NCI-H1436 treated with DMSO at 0.1 percent for 48 hours (cell line): ENCODE measurements around the gene ARMC7.
"Not testable (repeated sequence)": the region's sequence is repeated elsewhere in the genome, so short reads cannot be mapped to it uniquely, and the experiment has no call there.

Source experiments
- DNase-seq: peaks from one replicate; lab custom pipeline; 2025; lab: John Stamatoyannopoulos, UW

ARMC7 gene

GRCh38 chr17:75102385-75102821 is 7.4 kb upstream of the ARMC7 start:
- peak; percentile 19 for DNase-seq

DNA sequence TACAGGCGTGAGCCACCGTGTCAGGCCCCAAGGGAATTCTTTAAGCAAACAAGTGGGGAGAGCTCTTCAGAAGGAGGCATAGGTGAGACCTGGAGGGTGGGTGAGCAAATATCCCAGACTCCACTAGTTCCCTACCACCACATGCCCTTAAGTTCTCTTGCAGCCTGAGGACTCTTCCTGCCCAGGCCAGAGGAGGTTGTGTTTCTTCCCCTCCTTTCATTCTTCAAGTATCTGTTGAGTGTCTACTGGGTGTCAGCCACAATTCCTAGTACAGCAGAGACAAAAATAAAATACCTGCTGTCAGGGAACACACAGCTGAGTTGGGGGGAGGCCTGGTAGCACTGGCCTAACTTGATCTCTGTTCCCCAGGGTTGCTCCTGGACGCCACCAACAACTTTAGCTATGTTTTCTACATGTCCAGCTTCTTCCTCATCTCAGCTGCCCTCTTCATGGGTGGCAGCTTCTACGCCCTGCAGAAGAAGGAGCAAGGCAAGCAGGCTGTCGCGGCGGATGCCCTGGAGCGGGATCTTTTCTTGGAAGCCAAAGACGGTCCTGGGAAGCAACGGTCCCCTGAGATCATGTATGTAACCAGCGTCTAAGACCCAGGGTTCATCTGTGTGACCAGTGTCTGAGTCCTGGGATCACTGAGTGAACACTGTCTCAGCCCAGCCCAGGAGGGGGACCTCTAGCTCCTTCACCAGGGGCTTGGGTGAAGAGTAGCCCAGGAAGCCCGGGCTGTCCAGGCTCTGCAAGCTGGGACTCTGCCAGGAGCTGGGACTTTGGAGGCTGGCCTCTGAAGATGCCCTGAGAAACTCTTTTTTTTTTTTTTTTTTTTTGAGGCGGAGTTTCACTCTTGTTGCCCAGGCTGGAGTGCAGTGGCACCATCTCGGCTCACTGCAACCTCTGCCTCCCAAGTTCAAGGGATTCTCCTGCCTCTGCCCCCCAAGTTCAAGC is 5.9 kb upstream of the ARMC7 start:
- DNase-seq = no peak

- no peak for DNase-seq
Observed at GRCh38 chr17:75105126-75106080, 4.4 kb upstream of the ARMC7 start.

GRCh38 chr17:75108193-75108592 is 1.6 kb upstream of the ARMC7 start:
- DNase-seq = no peak

DNA sequence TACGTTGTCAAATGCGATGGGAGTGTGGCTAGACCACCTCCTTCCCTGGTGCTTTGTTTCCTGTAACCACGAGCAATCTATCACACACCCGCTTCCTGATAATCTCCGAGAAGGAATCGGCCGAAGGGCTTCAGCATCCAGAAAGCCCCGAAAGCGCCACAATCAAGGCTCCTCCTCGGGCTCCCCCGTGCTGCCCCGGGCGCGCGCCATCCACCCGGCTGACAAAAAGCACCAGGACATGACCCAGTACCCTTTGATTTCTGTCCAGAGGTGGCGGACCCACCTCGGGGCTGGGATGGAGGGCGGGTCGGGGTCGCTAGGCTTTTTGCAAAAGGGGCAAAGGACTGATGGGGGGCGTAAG is 743 bp upstream of the ARMC7 start:
- DNase-seq = no peak

GRCh38 chr17:75110234-75110937 is 617 bp downstream of the ARMC7 start:
- DNase-seq = no peak

DNA sequence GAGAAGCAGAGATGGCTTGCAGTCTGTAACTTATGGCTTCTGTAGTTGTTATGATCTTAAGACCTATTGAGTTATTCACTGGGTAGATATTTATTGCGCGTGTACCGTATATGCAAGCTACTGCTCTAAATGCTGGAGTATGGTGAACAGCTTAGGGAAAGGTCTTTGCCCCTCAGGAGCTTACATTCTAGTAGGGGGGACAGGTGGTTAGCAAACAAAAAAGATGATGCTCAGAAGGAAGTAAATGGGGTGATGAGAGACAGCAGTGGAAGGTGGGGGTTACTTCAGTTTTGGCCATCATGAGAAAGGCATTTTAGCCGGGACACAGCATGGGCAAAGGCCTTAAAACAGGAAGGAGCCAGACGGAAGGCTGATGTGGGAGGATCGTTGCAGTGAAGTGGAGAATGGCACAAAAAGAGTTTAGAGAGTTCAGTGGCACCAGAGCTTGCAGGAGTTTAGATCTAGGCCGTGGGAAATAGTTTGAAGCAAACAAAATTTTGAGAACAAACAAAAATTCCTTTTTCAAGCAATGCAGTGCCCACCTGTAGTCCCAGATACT is 2.1 kb downstream of the ARMC7 start:
- DNase-seq = no peak

GRCh38 chr17:75113798-75114551 is 4.2 kb downstream of the ARMC7 start:
- DNase-seq = peak; percentile 54

DNA sequence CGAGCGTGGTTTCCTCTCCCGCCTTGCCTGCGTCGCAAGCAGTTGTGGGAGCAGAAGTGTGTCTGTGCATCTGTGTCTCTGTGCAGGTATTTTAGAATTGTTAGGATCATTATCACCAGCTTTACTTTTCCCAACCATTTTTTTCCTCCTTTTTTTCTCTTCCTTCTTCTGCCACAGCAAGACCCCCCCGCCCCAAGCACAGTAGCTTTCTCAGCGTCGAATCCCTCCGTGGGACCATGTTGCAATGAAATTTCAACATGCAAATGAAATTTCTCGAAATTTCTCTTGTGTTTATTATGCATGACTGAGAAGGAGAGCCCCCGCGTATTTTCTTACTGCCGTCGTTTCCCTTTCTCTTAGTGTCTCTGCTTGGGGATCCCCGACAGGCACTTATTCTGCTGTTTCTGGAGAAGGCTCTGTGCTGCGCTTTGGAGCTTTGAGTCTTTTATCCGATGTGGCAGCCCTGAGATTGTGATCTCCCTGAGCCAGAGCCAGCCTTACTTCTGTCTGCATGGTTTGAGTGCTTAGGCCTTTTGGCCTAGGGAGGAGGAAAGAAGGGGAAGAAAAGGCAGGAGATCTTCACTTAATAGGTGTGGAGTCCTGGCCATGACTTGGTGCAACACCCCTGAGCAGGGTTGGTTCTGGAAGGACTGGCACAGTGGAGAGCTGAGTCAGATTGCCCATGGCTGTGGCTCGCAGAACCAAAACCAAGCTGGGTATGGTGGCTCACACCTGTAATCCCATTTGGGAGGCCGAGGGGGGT is 5.0 kb downstream of the ARMC7 start:
- DNase-seq = no peak

DNA sequence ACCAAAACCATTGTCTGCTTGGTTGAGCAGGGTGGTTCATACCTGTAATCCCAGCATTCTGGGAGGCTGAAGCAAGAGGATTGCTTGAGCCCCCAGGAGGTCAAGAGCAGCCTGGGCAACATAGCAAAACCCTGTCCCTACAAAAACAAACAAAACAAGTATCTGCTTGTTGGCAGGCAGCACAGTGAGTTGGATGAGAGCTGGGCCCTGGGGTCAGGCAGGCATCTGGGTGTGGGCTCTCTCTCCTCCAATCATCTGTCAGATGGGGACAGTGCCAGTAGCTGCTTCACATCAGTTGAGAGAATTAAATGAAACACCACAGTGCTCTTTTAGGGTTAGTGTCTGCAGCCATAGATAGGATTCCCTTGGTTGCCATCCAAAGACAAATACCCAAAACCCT is 5.8 kb downstream of the ARMC7 start:
- no peak for DNase-seq

- no peak for DNase-seq
Observed at GRCh38 chr17:75116737-75117136, 7.0 kb downstream of the ARMC7 start.

GRCh38 chr17:75118307-75118706 is 8.5 kb downstream of the ARMC7 start:
- no peak for DNase-seq

GRCh38 chr17:75124041-75124818 is 14.5 kb downstream of the ARMC7 start:
- DNase-seq = peak; percentile 40

- no peak for DNase-seq
Observed at GRCh38 chr17:75124819-75125162, 15.0 kb downstream of the ARMC7 start.

DNA sequence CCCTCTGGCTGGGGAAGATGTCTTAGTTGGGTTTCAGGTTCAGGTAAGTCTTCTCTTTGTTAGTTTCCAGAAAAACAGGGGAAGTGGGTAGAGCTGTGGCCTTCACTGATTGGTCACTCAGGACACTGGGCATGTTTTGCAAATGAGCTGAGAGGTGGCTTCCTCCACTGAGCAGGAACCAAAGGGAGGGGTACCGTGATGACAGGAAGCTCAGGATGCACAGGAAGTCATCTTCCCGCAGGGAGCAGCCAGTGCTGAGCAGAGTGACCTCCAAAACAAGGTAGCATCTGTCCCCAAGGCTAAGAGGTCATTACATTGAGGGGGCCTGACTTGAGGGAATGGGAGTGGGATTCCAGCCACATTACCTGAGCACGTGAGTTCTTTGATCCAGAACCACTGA is 16.2 kb downstream of the ARMC7 start:
- no peak for DNase-seq

DNA sequence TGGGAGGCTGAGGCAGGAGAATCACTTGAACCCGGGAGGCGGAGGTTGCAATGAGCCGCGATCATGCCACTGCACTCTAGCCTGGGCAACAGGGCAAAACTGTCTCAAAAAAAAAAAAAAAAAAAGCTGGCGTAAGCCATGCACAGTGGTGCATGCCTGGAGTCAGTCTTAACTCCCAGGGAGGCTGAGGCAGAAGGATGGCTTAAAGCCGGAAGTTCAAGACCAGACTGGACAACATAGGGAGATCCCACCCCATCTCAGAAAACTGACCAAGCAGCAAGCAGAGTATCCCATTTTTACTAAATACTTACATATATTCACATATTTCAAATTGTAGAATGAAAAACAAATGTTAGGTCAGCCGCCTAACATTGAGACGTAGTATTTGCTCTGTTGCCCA is 17.2 kb downstream of the ARMC7 start:
- no peak for DNase-seq

DNA sequence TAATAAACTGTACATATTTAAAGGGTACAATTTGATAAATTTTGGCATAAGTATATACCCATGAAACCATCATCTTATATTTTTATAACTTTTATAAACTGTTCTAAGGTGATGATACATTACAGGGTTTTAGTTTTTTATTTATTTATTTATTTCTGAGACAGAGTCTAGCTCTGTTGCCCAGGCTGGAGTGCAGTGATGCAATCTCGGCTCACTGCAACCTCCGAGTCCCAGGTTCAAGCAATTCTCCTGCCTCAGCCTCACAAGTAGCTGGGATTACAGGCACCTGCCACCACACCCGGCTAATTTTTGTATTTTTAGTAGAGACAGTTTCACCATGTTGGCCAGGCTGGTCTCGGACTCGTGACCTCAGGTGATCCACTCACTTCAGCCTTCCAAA is 18.2 kb downstream of the ARMC7 start:
- not testable (repeated sequence) for DNase-seq

- DNase-seq = no peak
Observed at GRCh38 chr17:75128694-75129505, 19.1 kb downstream of the ARMC7 start.

DNA sequence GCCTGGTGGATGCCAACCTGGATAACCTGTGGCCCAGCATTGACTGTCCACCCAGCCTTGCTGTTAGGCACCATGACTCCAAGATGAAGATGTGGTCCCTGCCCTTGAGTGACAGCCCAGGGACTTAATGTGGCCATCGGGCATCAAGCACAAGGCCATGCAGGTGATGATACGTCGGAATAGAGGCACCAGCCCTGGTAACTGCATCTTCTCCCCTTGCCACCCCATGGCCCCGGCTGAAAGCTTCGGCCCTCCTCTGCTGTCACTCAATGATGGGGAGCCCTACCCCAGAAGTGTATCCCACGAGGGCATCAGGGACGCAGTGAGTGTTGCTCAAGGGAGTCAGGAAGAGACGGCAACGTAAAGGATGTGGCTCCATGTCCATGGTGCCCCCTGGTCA is 19.8 kb downstream of the ARMC7 start:
- DNase-seq = no peak
